Neural cell (in vitro differentiated cells): ENCODE measurements around the gene FAM3D.

Experiments
- CTCF ChIP-seq: fragments of 450-650 bp; IDR thresholded peaks from 2 replicates; pipeline ENCODE4 v1.5.1; 2014; ENCODE audit warnings: antibody characterized with exemption, mild to moderate bottlenecking, moderate library complexity; ENCODE audit not compliant: poor library complexity, severe bottlenecking
- EP300 ChIP-seq: fragments of 450-650 bp; conservative IDR thresholded peaks from 2 replicates; pipeline ENCODE4 v1.6.1; 2014; ENCODE audit warnings: antibody characterized with exemption, mild to moderate bottlenecking, moderate library complexity; ENCODE audit not compliant: poor library complexity, severe bottlenecking
- EZH2 ChIP-seq: fragments of 200-600, 300-800 bp; shearing (Covaris generic), sonication (generic); IDR thresholded peaks from 2 replicates; pipeline ENCODE4 v1.6.1; 2014; ENCODE audit warnings: antibody characterized with exemption, low read length, borderline replicate concordance, mild to moderate bottlenecking; ENCODE audit not compliant: insufficient read depth, poor library complexity, severe bottlenecking
- MXI1 ChIP-seq: fragments of 450-650 bp; conservative IDR thresholded peaks from 2 replicates; pipeline ENCODE4 v1.6.1; 2014; ENCODE audit warnings: antibody characterized with exemption, mild to moderate bottlenecking; ENCODE audit not compliant: poor library complexity, severe bottlenecking
- POLR2AphosphoS5 ChIP-seq: IDR thresholded peaks from 2 replicates; pipeline ENCODE4 v1.6.1; 2012
- RAD21 ChIP-seq: fragments of 450-650 bp; conservative IDR thresholded peaks from 2 replicates; pipeline ENCODE4 v1.6.1; 2014; ENCODE audit warnings: antibody characterized with exemption, mild to moderate bottlenecking, moderate library complexity
- TAF1 ChIP-seq: IDR thresholded peaks from 2 replicates; pipeline ENCODE4 v1.6.1; 2012; ENCODE audit warnings: low read depth

GRCh38 chr3:58646503-58646902 is 20.1 kb downstream of the FAM3D start:
- TF ChIP-seq CTCF: no peak
- no peak for TF ChIP-seq TAF1
- TF ChIP-seq MXI1: no peak
- no peak for TF ChIP-seq EP300
- TF ChIP-seq EZH2: no peak
- TF ChIP-seq POLR2AphosphoS5: no peak
- no peak for TF ChIP-seq RAD21
